Panc1 (cell line): Measurements from ENCODE around the gene TMEM267.
"Not testable (repeated sequence)": the region's sequence is repeated elsewhere in the genome, so short reads cannot be mapped to it uniquely, and the experiment has no call there.

ENCODE experiments used
- CTCF ChIP-seq: fragments of 450-650 bp; IDR thresholded peaks from 2 replicates; pipeline ENCODE4 v1.5.1; 2017; ENCODE audit warnings: mild to moderate bottlenecking
- POLR2AphosphoS5 ChIP-seq: IDR thresholded peaks from 2 replicates; pipeline ENCODE4 v1.6.1; 2012; ENCODE audit warnings: mild to moderate bottlenecking, low read depth, low read length, moderate library complexity
- REST ChIP-seq, 2 experiments: IDR thresholded peaks; 2 replicates each; pipeline ENCODE4 v1.6.1; 2011 to 2012; ENCODE audit warnings: low read depth in 2 of 2, control low read depth in 1 of 2, low read length in 1 of 2, mild to moderate bottlenecking in 1 of 2, moderate library complexity in 1 of 2; ENCODE audit not compliant: insufficient read depth in 1 of 2
- SIN3A ChIP-seq: IDR thresholded peaks from 2 replicates; pipeline ENCODE4 v1.6.1; 2012; ENCODE audit warnings: low read depth, mild to moderate bottlenecking, low read length, moderate library complexity, borderline replicate concordance; ENCODE audit not compliant: insufficient read depth

GRCh38 chr5:43511062-43511461, 27.4 kb upstream of the TMEM267 start:
- not testable (repeated sequence) for TF ChIP-seq CTCF; SIN3A; POLR2AphosphoS5; REST (IDR thresholded peaks at IDR 0.05; ENCODE audit: insufficient read depth in 1 of 2, low read depth in 2 of 2, low read length in 1 of 2)
